ENCODE data around the gene CD7.

GRCh38 chr17:82327757-82328140 lies 10.3 kb upstream of the CD7 start:
- TF ChIP-seq CTCF (IDR thresholded peaks at IDR 0.05; ENCODE audit: low read depth, low read length) (no peak), EZH2phosphoT487 (IDR thresholded peaks at IDR 0.05; ENCODE audit: low read depth) (no peak)
